Activated CD8-positive, alpha-beta memory T cell treated with anti-CD3 and anti-CD28 coated beads, Interleukin-2, amount 50 U/mL, for 1 hour (primary cell): ENCODE measurements around the gene MIA3.
A peak's percentile ranks its signal among the peaks of the same experiment; 100 is the strongest.
"Not testable (repeated sequence)": the region's sequence is repeated elsewhere in the genome, so short reads cannot be mapped to it uniquely, and the experiment has no call there.

Experiments
- DNase-seq: peaks from one replicate; pipeline ENCODE4 v3.0.0-alpha.2; 2020; ENCODE audit errors: extremely low read depth

Gene MIA3

DNA sequence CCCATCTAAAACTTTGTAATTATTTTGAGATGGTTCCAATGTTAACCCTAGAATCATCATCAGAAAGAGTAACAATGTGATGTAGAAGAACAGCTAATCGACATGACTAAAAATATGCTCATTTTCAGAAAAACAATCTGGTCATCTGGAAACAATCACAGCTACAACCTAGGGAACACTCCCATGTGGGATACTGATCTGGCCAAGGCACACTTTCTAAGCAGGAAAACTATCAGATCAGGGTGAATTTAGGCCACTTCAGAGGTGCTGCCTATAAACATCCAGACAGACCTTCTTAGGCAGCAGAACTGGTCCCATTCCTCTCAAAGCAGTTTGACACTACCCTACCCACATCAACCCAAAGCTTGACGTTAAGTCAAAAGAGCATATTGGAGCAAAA is 51.2 kb downstream of the MIA3 start:
- not testable (repeated sequence) for DNase-seq

DNA sequence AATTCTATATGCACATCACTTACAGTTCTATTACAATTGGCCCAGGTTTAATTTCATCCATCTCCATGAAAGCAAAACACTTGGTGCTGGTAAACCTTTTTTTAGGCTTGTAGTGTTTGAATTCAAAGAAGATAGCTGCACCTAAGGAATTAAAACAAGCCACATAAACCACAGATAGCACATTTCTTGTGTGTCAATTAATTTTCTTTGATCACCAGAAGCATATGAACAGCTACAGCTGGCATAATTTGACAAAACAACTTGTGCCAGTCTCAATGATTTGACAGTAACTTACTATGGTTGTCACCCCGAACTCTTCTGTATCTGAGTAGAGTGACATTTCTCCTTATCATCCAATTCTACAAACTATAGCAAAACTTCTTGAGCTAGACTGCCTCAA is 52.2 kb downstream of the MIA3 start:
- DNase-seq: no peak

DNA sequence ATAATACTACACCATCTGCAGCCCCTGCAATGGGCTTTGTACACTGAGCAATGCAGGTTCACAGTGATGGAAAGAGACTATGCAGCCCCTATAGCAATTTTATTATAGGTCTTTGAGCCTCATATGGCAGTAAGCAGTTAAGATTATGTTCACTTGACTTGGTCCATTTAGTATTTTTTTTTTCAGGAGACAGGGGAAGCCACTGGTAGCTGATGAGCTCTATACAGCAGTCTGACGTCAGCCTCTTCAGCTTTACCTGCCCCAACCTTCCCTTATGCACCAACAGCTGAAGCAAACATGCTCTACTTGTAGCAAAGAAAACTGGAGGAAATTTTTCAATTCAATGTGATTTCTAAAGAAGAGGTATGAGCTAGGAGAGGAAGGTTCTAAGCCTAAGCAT is 62.2 kb downstream of the MIA3 start:
- DNase-seq: no peak

DNA sequence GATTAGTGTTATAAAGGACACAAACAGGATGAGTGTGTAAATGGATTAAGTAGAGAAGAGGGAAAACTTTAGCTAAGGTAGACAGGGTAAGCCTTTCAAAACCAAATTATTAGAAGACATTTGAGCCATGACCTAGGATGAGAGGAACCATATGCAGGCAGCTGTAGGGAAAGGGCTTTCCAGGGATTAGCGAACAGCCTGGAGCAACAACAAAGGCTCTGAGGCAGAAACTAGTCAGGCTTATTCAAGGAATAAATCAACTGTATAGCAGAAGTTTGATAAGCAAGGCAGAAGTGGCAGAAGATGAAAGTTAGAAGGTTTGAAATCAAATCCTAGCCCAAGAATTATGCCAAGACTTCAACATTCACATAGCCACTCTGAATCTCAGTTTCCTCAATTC is 73.1 kb downstream of the MIA3 start:
- DNase-seq: no peak

DNA sequence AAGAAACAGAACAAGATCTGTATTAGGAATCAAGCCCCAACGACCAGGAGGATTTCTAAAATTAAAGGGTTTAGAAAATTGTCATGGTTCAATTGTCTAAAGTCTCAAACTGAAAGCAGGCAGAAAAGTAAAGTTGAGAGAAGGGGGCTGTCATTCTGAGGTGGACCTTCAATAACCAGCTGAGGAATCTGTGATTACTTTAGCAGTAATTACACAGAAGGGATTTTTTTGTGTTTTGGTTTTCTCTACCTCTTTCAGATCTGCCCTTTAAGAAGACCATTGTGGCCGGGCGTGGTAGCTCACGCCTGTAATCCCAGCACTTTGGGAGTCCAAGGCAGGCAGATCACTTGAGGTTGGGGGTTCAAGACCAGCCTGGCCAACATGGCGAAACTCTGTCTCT is 77.0 kb downstream of the MIA3 start:
- DNase-seq: no peak

DNA sequence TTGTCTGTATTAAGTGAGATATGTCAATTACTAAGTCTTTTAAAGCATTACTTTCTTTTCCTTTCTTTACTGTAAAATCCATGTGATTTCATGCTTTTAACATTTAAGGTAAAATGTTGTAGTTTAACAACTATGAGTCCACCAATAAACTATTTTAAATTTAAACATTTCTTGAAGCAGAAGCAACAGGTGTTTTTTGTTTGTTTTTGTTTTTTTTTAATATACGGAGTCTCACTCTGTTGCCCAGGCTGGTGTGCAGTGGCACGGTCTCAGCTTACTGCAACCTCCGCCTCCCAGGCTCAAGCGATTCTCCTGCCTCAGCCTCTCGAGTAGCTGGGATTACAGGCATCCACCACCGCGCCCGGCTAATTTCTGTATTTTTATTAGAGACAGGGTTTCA is 78.8 kb downstream of the MIA3 start:
- no peak for DNase-seq

DNA sequence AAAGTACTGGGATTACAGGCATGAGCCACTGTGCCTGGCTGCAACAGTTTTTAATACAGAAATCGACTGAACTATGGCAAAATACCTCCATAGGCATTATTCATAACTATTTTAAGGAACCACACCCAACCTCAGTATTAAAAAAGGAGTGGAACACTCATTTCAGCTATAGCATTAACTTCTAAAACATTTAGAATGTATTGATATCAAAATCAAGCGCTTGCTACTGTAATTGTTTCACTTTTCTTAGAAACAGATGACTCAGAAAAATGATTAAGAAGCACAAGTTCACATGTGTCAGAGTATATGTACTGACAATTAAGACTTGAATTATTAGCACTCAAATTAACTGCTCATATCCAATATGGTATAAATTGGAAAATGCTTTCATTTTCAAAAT is 79.3 kb downstream of the MIA3 start:
- no peak for DNase-seq

DNA sequence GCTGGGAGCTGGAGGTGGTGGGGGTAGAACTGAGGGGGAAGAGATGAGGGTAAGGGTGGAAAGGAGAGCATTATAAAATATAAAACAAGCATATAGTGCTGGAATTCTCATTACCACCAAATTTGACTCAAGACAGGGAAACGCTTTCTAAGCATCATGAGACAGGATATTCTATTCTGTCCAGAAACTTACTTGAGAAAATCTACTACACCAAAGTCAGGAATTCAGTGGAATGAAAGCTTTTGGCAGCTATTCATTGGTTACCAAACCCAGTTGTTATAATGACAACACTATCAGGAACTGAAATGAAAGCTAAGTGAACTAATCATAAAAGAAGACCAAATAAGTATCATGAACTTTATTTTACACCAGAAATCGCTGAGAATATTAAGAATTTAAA is 79.9 kb downstream of the MIA3 start:
- DNase-seq: no peak

DNA sequence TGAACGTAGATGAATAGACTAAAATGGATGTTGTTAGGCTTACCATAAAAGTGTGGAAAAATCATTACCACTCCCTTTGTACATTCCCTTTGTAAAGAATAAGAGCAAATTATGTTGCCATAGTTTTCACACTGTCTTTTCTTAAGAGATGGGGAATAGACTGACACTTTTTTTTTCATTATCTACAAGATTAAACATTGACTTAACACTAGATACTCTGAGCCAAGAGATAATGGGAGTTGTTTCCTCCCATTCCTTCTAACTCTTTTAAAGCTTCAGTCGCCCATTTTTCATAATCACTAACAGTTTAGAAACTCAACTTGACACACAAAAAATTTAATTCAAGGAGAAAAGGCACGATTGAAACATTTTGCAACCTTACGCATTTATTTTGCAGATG is 84.3 kb downstream of the MIA3 start:
- no peak for DNase-seq

DNA sequence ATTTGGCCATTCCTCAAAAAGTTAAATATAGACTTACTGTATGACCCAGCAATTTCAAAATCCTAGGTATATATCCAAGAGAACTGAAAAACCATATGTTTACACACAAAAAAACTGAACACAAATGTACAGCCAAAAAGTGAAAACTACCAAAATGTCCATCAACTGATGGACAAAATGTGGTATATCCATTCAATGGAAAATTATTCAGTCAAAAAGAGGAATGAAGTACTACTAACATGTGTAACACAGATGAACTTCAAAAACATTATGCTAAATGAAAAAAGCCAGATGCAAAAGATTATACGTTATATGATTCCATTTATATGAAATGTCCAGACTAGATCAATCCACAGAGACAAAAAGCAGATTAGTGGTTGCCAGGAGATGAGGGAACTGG is 86.4 kb downstream of the MIA3 start:
- no peak for DNase-seq

DNA sequence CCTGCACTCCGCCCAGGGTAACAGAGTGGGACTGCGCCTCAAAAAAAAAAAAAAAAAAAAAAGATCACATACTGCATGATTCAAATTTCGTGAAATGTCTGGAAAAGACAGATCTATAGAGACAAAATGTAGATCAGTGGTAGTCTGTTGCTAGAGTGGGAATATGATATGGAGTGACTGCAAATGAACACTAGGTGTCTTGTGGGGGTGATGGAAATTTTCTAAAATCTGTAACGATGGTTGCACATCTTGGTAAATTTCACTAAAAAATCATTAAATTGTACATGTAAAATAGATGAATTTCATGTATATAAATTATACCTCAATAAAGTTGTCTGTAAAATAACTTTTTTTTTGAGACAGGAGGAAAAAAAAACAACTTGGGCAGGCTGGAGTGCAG is 88.9 kb downstream of the MIA3 start:
- no peak for DNase-seq

DNA sequence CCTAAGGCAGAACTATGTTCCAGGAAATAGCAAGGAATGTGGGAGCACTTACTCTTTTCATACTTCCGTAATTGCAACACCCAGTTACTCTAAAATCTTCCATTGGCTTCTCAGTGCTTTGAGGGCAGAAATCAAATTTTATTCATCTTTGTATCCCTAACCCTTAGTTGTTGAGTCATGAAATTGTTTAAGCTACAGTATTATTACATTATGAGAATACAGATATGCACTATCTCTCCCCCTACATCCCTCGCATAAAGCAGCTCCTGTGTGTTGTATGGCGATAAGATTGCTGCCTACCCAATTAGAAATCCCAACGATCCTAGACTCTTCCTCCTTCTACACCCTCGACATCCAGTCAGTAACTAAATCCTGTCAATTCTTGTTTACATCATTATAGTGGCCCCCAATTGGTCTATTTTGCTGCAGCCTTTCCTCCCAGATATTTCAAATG is 91.8 kb downstream of the MIA3 start:
- no peak for DNase-seq

DNA sequence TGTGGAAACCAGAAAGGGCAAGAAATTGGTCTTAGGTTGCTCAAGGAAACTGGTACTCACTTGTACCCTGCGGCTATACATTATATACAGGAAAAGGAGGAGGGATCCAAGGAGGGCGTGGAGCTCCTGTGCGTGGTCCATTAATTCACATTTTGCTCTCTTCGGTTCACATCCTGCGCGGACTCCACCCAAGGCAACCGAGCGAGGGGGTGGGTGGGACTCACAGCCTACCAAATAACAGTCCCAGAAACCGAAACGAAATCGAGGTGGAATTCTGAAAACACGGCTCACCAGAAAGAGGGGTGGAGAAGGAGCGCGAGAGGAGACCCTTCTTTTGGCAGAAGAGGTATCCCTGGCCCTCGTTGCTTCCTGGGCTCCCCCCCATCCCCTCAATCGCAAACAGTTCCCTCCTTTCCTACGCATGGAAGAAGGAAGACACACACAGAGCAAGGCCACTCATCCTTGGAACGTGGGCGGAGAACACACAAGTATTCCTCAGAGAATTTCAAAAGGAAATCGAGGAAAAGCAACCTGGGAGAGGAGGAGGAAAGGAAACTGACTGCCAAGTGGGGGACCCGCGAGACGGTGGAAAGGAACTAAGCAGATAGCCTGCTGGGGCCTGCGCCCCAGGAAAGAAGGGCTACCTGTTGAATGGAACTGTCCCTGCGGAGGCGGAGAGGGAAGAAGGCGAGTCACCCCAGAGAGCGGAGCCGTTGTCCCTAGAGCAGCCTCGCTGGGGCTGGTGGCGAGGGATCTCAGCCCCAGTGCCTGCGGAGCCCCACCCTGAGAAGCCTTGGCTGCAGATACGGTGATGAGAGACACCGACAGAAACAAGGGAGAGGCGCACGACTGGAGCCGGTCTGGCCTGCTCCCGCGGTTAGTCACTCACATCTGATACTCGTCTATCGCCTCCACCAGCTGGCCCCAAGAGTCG is 93.7 kb downstream of the MIA3 start:
- DNase-seq: peak; percentile 23

DNA sequence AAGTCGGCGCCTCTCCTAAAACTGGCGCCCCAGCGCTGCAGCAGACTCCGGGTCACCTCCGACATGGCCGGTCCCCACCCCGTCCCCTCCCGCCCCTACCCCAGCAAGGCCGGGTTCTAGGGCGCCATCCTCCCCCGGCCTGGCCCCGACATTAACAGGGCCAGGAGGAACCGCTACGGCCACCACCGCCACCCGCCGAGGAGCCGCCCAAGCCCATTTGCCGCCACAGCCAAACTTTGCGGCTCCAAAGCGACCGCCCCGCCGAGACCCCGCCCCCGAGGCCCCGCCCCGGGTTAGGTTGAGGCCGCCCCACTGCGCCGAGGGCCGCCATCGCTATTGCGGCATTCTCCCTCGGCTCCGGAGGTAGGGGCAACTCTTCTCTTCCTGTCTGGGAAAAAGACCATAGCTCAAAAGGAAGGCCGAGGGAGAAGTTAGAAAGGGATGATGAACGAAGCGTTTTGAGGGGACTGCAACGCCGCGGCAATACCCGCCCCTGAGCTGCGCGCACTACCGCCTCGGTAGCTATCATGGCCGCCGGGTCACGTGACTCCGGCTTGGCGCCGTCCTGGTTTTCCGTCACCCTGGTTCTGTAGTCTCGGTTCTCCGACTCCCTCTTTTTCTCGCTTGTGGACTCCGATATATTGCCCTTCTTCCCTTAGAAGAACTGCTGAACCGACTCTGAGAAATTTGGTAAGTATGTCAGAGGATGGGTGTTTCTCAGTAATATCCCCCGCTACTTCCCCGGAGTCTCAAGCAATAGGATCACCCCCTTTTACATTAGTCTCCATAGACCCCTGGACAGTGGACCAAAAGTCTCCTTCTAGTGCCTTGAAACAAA is 94.6 kb downstream of the MIA3 start, which contains the start of the genes AIDA and BROX:
TSS of gene AIDA (minus strand) at position 239 of the 838 bp plus-strand sequence. CDS start at position 65, 174 bp downstream.
TSS of gene BROX (plus strand) at position 312 of the 838 bp plus-strand sequence. CDS start 3,136 bp downstream, outside the sequence.
- peak; percentile 70 for DNase-seq

DNA sequence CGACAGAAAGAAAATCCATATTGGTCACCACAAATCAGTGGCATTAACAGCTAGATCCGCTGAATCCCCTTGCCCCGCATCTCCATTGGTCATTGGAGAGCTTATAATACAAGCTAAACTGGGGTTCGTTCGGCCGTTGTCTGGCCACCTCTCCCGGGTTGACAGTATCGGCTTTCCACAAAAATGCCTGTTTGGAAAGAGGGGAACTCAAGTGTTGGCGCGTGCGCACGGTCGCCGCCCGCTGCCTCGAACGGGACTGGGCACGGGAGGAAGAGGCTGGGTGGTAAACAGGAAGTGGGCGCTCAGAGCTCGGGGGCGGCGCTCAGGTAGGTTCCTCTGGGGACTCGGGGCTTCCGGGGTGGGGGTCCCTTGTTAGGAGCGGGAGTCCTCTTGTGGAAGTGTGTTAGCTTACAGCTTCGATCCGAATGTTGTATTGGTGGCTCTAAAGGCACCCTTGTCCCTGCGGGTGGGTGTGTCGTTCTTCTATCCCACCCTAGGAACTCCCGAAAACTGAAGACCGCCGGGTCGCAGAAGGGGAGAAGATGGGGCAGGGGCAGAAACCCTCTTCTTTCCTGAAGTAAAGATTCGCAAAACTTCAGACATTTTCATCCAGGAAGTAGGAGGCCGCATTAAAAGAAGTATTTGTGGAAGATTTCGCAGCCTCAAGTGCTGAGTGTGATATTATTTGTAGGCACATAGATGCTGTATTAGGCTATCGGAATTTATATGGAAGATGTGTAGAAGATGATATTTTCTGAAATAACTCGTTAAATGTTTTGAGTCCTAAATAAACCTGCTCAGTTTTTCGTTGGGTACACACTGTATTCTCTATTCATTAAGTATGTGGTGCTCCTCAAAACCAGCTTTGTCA is 95.4 kb downstream of the MIA3 start:
- peak; percentile 87 for DNase-seq

DNA sequence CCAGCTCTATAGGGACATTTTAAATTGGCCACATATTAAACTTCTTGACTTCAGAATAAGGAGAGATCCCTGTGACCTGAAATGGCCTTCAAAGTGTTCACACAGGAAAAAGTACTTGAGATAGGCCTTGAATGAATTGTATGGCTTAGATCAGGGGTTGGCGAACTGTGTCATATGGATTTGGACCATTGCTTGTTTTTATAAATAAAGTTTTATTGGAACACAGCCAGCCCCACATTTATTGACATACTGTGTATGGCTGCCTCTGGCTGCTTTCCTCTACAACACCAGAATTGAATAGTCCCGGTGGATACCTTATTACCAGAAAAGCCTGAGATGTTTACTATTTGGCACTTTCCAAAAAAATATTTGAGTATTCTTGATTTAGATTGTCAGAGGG is 98.5 kb downstream of the MIA3 start:
- no peak for DNase-seq
